ENCODE results near the gene KIAA0825. TPM values are rescaled to one million over a fixed set of nuclear protein-coding genes. Genes with fewer than 3 reads are reported as not detected.
A peak's percentile ranks its signal among the peaks of the same experiment; 100 is the strongest.

KIAA0825 gene
- total RNA-seq, 1 experiment from 2014 or later = 1.6 TPM

- Histone ChIP-seq H3K36me3 (ENCODE audit: control insufficient read depth, insufficient read depth, low read length) (no peaks in the 10 kb centered on the region), H3K4me1 (ENCODE audit: control insufficient read depth, insufficient read depth, low read length) (no peaks in the 10 kb centered on the region), H3K4me3 (ENCODE audit: low read depth in 2 of 2, low read length in 2 of 2) (no peak overlapping the region), H3K27me3 (ENCODE audit: control insufficient read depth, insufficient read depth, low read length) (peaks cover 4% of the 10 kb centered on the region; the same call in 1 of the 2 replicates), H3K27ac (ENCODE audit: low read length) (no peak overlapping the region), H3K9me3 (ENCODE audit: control insufficient read depth, insufficient read depth, low read depth, low read length) (no peaks in the 10 kb centered on the region)
- POLR2A ChIA-PET = no interaction called here
- BruUV-seq (replicated peaks) = no TSS peak
- in situ Hi-C loops (cut with HindIII; ENCODE audit: low pct_unique_long_range_greater_than_20kb, low sequenced_read_pairs) (no loop called here), intact Hi-C loops (cut with micrococcal nuclease; ENCODE audit: unreplicated experiment) (no loop called here)
- no peak for ATAC-seq
- no peak for DNase-seq (ENCODE audit: low read depth, low spot score)
- CTCF ChIA-PET = no interaction called here
- TF ChIP-seq REST (IDR thresholded peaks at IDR 0.05; ENCODE audit: insufficient read depth in 1 of 2, low read depth in 2 of 2, low read length in 1 of 2) = no peak
- TF ChIP-seq TCF7L2 (IDR thresholded peaks at IDR 0.05; ENCODE audit: low read depth, low read length) = no peak
These were observed 216.3 kb downstream of the KIAA0825 start for GRCh38 chr5:94402096-94402495.

- H3K27me3 ChIP-seq (ENCODE audit: control insufficient read depth, insufficient read depth, low read length) = peaks cover 4% of the 10 kb centered on the region; the same call in 1 of the 2 replicates
- intact Hi-C loops (cut with micrococcal nuclease; ENCODE audit: unreplicated experiment) = no loop called here
- H3K36me3 ChIP-seq (ENCODE audit: control insufficient read depth, insufficient read depth, low read length) = no peaks in the 10 kb centered on the region
- ATAC-seq = no peak
- ChIA-PET POLR2A (no interaction called here), CTCF (no interaction called here)
- no peak overlapping the region for H3K4me3 ChIP-seq (ENCODE audit: low read depth in 2 of 2, low read length in 2 of 2)
- no peaks in the 10 kb centered on the region for H3K9me3 ChIP-seq (ENCODE audit: control insufficient read depth, insufficient read depth, low read depth, low read length)
- no peak for DNase-seq (ENCODE audit: low read depth, low spot score)
- H3K4me1 ChIP-seq (ENCODE audit: control insufficient read depth, insufficient read depth, low read length) = no peaks in the 10 kb centered on the region
- H3K27ac ChIP-seq (ENCODE audit: low read length) = no peak overlapping the region
- in situ Hi-C loops (cut with HindIII; ENCODE audit: low pct_unique_long_range_greater_than_20kb, low sequenced_read_pairs) = no loop called here
- BruUV-seq (replicated peaks) = no TSS peak
- TF ChIP-seq POLR2AphosphoS5 (IDR thresholded peaks at IDR 0.05; ENCODE audit: low read depth, low read length) (no peak), CTCF (IDR thresholded peaks at IDR 0.05) (peak; percentile 19; the same call in 1 of the 2 replicates)
These were observed 220.9 kb downstream of the KIAA0825 start for GRCh38 chr5:94397508-94397907.

- no peaks in the 10 kb centered on the region for H3K9me3 ChIP-seq (ENCODE audit: control insufficient read depth, insufficient read depth, low read depth, low read length)
- DNase-seq (ENCODE audit: low read depth, low spot score) (no peak), ATAC-seq (no peak)
- H3K27me3 ChIP-seq (ENCODE audit: control insufficient read depth, insufficient read depth, low read length) = no peaks in the 10 kb centered on the region; the same call in 1 of the 2 replicates
- no peaks in the 10 kb centered on the region for H3K4me1 ChIP-seq (ENCODE audit: control insufficient read depth, insufficient read depth, low read length)
- in situ Hi-C loops (cut with HindIII; ENCODE audit: low pct_unique_long_range_greater_than_20kb, low sequenced_read_pairs) (no loop called here), intact Hi-C loops (cut with micrococcal nuclease; ENCODE audit: unreplicated experiment) (no loop called here)
- no peak overlapping the region for H3K4me3 ChIP-seq (ENCODE audit: low read depth in 2 of 2, low read length in 2 of 2)
- no peak for TF ChIP-seq SIN3A (IDR thresholded peaks at IDR 0.05; ENCODE audit: borderline replicate concordance, insufficient read depth, low read depth, low read length)
- TF ChIP-seq REST (IDR thresholded peaks at IDR 0.05; ENCODE audit: insufficient read depth in 1 of 2, low read depth in 2 of 2, low read length in 1 of 2) = no peak
- no peak for TF ChIP-seq POLR2AphosphoS5 (IDR thresholded peaks at IDR 0.05; ENCODE audit: low read depth, low read length)
- TF ChIP-seq CTCF (IDR thresholded peaks at IDR 0.05) = no peak
- TF ChIP-seq TCF7L2 (IDR thresholded peaks at IDR 0.05; ENCODE audit: low read depth, low read length) = no peak
- H3K36me3 ChIP-seq (ENCODE audit: control insufficient read depth, insufficient read depth, low read length) = no peaks in the 10 kb centered on the region
- ChIA-PET POLR2A (no interaction called here), CTCF (no interaction called here)
- no peak overlapping the region for H3K27ac ChIP-seq (ENCODE audit: low read length)
- no TSS peak for BruUV-seq (replicated peaks)
These were observed 221.7 kb downstream of the KIAA0825 start for GRCh38 chr5:94396687-94397086.

Data from Panc1 (cell line).